Spleen (tissue), 11 donors: ENCODE results near the gene PARP1. TPM values are rescaled to one million over a fixed set of nuclear protein-coding genes. Genes with fewer than 3 reads are reported as not detected.
A peak's percentile ranks its signal among the peaks of the same experiment; 100 is the strongest.

ENCODE experiments used
- DNase-seq: peaks from one replicate; pipeline ENCODE4 v3.0.0-alpha.2; 2020
- H3K27ac ChIP-seq, 8 donors: fragments of 200-600 bp; sonication (generic) in 7 of 8; 1 replicate in 4 of 8; 2 replicates in 4 of 8; pipeline versions ENCODE4 v1.5.0 to v1.8.0; 2016 to 2021; ENCODE audit warnings: inconsistent platforms in 4 of 8, mild to moderate bottlenecking in 4 of 8, moderate library complexity in 1 of 8
- H3K27me3 ChIP-seq, 7 donors: fragments of 200-600 bp; sonication (generic) in 6 of 7; replicated peaks in 1 of 7; 1 replicate in 4 of 7; 2 replicates in 3 of 7; pipeline versions ENCODE4 v1.5.0 to v1.8.0; 2016 to 2021; ENCODE audit warnings: inconsistent platforms in 3 of 7, mild to moderate bottlenecking in 1 of 7
- H3K36me3 ChIP-seq, 6 donors: fragments of 200-600 bp; sonication (generic) in 5 of 6; 1 replicate in 4 of 6; 2 replicates in 2 of 6; pipeline versions ENCODE4 v1.5.0 to v1.8.0; 2016 to 2021; ENCODE audit warnings: inconsistent platforms in 2 of 6
- H3K4me1 ChIP-seq, 6 donors: fragments of 200-600 bp; sonication (generic) in 5 of 6; 1 replicate in 3 of 6; 2 replicates in 3 of 6; pipeline versions ENCODE4 v1.5.0 to v1.8.0; 2016 to 2021; ENCODE audit warnings: inconsistent platforms in 3 of 6
- H3K4me3 ChIP-seq, 8 donors: fragments of 200-600 bp; sonication (generic) in 7 of 8; 1 replicate in 4 of 8; 2 replicates in 4 of 8; pipeline versions ENCODE4 v1.5.0 to v1.8.0; 2016 to 2021; ENCODE audit warnings: inconsistent platforms in 4 of 8, mild to moderate bottlenecking in 4 of 8, moderate library complexity in 2 of 8
- H3K9me3 ChIP-seq, 8 donors: fragments of 200-600 bp; sonication (generic) in 7 of 8; 1 replicate in 4 of 8; 2 replicates in 4 of 8; pipeline versions ENCODE4 v1.5.0 to v1.8.0; 2016 to 2021; ENCODE audit warnings: inconsistent platforms in 4 of 8
- POLR2A ChIP-seq, 3 donors: fragments of 450-650 bp; IDR thresholded peaks; one replicate each; pipeline ENCODE4 v1.5.1; 2017; ENCODE audit warnings: antibody characterized with exemption in 3 of 3, mild to moderate bottlenecking in 1 of 3
- POLR2AphosphoS5 ChIP-seq, 3 donors: sonication (generic); formaldehyde crosslinking; IDR thresholded peaks; one replicate each; pipeline ENCODE4 v1.5.1; 2017; ENCODE audit warnings: antibody characterized with exemption in 3 of 3
- WGBS, 5 donors: extraction: QIAGEN DNeasy Blood & Tissue Kit in 3 of 5; methylation state at CpG; one replicate each; pipeline versions ENCODE4 v1.1.5 to v1.1.7; 2013 to 2018; 5-methylcytosine and 5-hydroxymethylcytosine counted together
- intact Hi-C: fragments of 100-400 bp; cut with DNase I; formaldehyde crosslinking; loops from one replicate; pipeline ENCODE4 v1.15.0; 2023; ENCODE audit warnings: low total_unique reads
- polyA plus RNA-seq, 3 donors: library from polyadenylated mRNA; stranded (reverse); fragments of 200-250 nt; gene quantifications; one replicate each; pipeline ENCODE4 v1.2.1, GENCODE V29; 2013
- total RNA-seq, 7 donors: library from RNA; depleted of rRNA in 3 of 7; stranded (reverse); fragments of >200 nt in 3 of 7; fragmentation: NEBNext Ultra II Directional in 4 of 7; extraction: Animal tissue kit (Norgen Biotek cat#: 25700) in 4 of 7; gene quantifications; one replicate each; pipeline versions ENCODE4 v1.1.0 to v1.2.1, GENCODE V29; 2016 to 2021
- TF ChIP-seq, protein P1 (sequence below), 11 experiments: fragments of 200-600 bp in 7 of 11; fragments of 450-650 bp in 4 of 11; sonication (generic) in 4 of 11; IDR thresholded peaks in 8 of 11; conservative IDR thresholded peaks in 3 of 11; 1 replicate in 7 of 11; 2 replicates in 4 of 11; pipeline versions ENCODE4 v1.4.0 to v1.8.0; 2016 to 2021; ENCODE audit warnings: antibody characterized with exemption in 11 of 11, inconsistent platforms in 4 of 11, mild to moderate bottlenecking in 1 of 11
- donor health status: healthy with polysubstance abuse.
- donor health status: DM: no; HTN: no; CAD: no; lungs with moderate emphysema.
- donor health status: DM: no; HTN: no; CAD: no.
- donor health status: Bipolar disorder and iron deficiency.
- donor health status: healthy.
- donor health status: DM: no; HTN: no; CAD: no.
- donor health status: DM: yes; HTN: yes; CAD: no.

Gene PARP1
- total and polyA plus RNA-seq, 10 donors, result 39.2 to 213 (median 125) TPM

DNA sequence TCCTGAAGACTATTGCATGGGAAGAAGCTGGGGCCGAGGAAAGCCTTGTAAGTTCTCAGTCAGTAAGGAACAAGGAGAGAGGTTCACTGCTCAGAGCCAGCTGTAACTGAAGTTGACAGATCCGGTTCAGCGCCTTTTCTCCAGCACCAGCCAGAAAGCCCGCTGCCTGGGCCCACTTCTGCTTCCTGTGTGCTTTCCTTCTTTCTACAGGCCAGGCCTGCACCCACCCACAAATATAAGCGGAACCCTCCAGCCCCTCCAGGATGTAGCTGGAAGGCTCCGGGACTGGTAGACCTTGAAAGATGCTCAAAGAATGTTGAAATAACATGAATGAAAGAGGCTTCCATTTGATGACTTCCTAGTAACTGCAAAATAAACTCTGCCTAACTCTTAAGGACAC lies 38.8 kb downstream of the PARP1 start:
- H3K4me1 ChIP-seq, result peaks cover 0 to 38% (median 30%) of the 10 kb centered on the region in 6 donors
- peak in 1 of 3 donors; percentile 59 for TF ChIP-seq POLR2AphosphoS5 (IDR thresholded peaks at IDR 0.05)
- TF ChIP-seq POLR2A (IDR thresholded peaks at IDR 0.05), result no peak
- no peak for DNase-seq
- peaks cover 8 to 100% (median 90%) of the 10 kb centered on the region in 6 donors for H3K36me3 ChIP-seq
- 45 to 60% (median 57%) methylated on average over 6 of the region's 6 CpGs for WGBS, 5 donors
- H3K9me3 ChIP-seq, result no peaks in the 10 kb centered on the region
- H3K27ac ChIP-seq, result peak overlapping the region in 3 of 8 donors; percentile 44 to 64 (median 54)
- H3K27me3 ChIP-seq, result no peaks in the 10 kb centered on the region
- intact Hi-C loops, result no loop called here
- no peak overlapping the region for H3K4me3 ChIP-seq

DNA sequence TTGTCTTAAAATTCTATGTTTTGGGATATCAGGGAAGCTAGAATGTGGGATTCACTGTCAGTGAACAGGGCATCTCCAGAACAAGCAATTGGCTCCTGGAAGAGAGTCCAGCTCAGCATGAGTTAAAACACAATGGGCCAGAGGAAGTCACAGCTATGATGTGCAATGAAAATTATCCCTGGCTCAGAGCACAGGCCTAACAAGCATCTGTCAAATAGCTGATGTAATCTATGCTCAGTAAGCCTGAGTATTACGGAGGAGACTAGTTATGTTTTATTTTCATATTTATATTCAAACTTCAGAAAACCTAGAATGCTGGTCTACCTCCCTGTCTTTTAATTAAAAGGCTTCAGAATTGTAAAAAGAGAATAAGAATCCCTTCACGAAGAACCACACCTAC lies 41.6 kb downstream of the PARP1 start:
- Histone ChIP-seq H3K27ac (no peak overlapping the region), H3K27me3 (no peaks in the 10 kb centered on the region), H3K4me3 (no peak overlapping the region), H3K9me3 (no peaks in the 10 kb centered on the region), H3K4me1 (peaks cover 0 to 31% (median 28%) of the 10 kb centered on the region in 6 donors), H3K36me3 (peaks cover 11 to 100% (median 92%) of the 10 kb centered on the region in 6 donors)
- 91 to 98% (median 95%) methylated on average over 2 of the region's 2 CpGs for WGBS, 5 donors
- DNase-seq, result no peak
- no peak for TF ChIP-seq POLR2A (IDR thresholded peaks at IDR 0.05)
- TF ChIP-seq, protein P1, sequence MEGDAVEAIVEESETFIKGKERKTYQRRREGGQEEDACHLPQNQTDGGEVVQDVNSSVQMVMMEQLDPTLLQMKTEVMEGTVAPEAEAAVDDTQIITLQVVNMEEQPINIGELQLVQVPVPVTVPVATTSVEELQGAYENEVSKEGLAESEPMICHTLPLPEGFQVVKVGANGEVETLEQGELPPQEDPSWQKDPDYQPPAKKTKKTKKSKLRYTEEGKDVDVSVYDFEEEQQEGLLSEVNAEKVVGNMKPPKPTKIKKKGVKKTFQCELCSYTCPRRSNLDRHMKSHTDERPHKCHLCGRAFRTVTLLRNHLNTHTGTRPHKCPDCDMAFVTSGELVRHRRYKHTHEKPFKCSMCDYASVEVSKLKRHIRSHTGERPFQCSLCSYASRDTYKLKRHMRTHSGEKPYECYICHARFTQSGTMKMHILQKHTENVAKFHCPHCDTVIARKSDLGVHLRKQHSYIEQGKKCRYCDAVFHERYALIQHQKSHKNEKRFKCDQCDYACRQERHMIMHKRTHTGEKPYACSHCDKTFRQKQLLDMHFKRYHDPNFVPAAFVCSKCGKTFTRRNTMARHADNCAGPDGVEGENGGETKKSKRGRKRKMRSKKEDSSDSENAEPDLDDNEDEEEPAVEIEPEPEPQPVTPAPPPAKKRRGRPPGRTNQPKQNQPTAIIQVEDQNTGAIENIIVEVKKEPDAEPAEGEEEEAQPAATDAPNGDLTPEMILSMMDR (IDR thresholded peaks at IDR 0.05 in 8 of 11, conservative IDR thresholded peaks at IDR 0.05 in 3 of 11), result no peak
- intact Hi-C loops, result no loop called here

DNA sequence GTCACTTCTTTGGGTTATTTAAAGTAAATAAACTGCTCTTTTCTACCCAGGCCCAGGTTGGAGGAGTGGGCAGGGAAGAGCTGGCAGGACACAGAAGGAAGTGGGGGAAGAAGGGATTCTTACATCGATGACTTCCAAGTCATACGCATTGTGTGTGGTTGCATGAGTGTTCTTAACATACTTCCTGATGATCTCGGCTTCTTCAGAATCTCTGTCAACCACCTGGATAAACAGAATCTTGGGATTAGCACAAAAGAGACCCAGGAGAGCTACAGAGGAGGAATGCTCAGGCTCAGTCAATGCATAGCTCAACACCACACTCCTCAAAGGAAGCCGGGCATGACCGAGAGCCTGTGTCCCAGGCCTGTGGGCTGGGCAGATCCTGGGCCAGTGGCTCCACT lies 42.1 kb downstream of the PARP1 start:
- WGBS, 5 donors, result 85 to 95% (median 90%) methylated on average over 5 of the region's 5 CpGs
- H3K27ac ChIP-seq, result no peak overlapping the region
- no peaks in the 10 kb centered on the region for H3K9me3 ChIP-seq
- H3K4me3 ChIP-seq, result no peak overlapping the region
- intact Hi-C loops, result no loop called here
- H3K27me3 ChIP-seq, result no peaks in the 10 kb centered on the region
- no peak for DNase-seq
- peaks cover 11 to 100% (median 96%) of the 10 kb centered on the region in 6 donors for H3K36me3 ChIP-seq
- peaks cover 0 to 26% (median 23%) of the 10 kb centered on the region in 6 donors for H3K4me1 ChIP-seq
- TF ChIP-seq POLR2A (IDR thresholded peaks at IDR 0.05) (no peak), POLR2AphosphoS5 (IDR thresholded peaks at IDR 0.05) (no peak)
- TF ChIP-seq, protein P1 (IDR thresholded peaks at IDR 0.05 in 8 of 11, conservative IDR thresholded peaks at IDR 0.05 in 3 of 11), result no peak

DNA sequence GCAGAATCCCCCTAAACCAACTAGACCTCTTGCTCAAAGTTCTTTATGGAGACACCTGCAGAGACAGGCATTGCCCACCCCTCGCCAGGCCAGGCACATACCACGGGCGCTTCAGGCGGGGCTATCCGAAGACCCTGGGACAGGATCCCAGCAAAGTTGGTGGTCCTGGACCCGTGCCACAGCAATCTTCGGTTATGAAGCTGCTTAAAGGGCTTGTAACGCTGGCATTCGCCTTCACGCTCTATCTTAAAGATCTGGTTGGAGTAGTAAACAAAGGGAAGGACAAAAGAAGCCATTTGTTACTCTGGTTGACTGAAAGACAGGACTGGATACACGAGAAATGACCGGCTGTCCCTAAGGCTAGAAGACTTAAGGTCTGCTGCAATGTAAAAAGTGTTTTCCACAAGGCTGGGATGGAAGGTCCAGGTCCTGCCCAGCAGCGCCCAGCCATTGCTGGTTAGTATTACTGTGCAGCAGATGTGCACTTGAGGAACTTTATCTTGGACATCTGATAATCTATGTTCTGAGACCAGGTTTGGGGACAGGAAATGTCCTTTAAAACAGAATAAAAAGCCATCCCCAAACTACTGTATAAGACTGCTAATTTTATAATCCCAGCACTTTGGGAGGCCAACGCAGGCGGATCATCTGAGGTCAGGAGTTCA lies 42.9 kb downstream of the PARP1 start:
- Histone ChIP-seq H3K36me3 (peaks cover 11 to 100% (median 98%) of the 10 kb centered on the region in 6 donors), H3K4me3 (no peak overlapping the region), H3K4me1 (peaks cover 0 to 18% (median 15%) of the 10 kb centered on the region in 6 donors), H3K27ac (no peak overlapping the region), H3K9me3 (no peaks in the 10 kb centered on the region), H3K27me3 (no peaks in the 10 kb centered on the region)
- intact Hi-C loops, result no loop called here
- TF ChIP-seq POLR2AphosphoS5 (IDR thresholded peaks at IDR 0.05), result no peak
- TF ChIP-seq POLR2A (IDR thresholded peaks at IDR 0.05), result no peak
- TF ChIP-seq, protein P1 (IDR thresholded peaks at IDR 0.05 in 8 of 11, conservative IDR thresholded peaks at IDR 0.05 in 3 of 11), result no peak
- no peak for DNase-seq
- 94 to 98% (median 96%) methylated on average over 15 of the region's 15 CpGs for WGBS, 5 donors
